ENCODE data around the gene HTR2A.

HTR2A gene

DNA sequence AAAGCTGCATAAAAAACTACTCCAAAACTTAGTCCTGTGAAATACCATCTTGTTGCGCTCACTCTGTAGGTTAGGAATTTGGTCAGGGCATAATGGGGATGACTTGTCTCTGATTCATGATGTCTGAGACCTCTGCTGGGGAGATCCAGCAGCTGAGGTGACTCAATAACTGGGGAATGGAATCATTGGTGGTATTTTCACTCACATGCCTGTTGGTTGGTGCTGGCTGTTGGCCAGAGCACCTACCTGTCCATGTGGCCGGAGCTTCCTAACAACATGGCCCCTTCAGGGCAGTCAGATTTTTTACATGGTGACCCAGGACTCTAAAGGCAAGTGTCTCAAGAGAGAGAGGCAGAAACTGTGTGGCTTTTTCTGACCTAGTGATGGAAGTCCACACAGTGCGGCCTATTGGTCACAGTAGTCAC lies 92.5 kb downstream of the HTR2A start:
- no peak for DNase-seq

DNA sequence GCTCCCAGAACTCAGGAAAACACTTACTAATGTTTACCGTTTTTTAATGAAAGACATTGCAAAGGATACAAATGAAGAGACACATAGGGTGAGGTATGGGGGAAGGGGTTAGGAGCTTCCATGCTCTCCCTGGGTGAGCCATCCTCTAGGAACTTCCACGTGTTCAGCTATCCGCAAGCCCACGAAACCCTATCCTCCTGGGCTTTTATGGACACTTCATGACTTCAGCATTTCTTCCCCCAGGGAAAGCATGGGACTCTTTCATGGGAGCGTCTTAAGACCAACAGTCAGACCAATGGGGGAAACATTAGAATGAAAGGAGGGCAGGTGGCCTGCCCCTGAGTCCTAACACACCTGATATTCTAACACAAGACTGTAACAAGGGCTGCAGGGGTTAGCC lies 93.3 kb downstream of the HTR2A start:
- DNase-seq: no peak

DNA sequence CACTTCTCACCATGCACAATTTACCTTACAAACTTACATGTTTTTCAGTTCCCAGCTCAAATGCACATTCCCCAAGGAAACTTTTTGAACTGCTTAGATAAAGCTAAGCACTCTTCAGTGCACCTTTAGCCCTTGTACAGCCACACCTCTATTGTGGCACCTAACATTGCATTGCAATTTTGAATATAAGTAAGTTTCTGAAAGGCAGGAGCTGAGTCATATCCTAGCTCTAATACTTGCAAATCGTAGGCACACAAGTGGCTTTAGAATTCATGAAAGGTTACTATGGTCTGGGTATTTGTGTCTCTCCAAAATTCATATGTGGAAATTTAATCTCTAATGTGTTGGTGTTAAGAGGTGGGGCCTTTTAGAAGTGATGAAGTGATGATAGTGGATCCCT lies 95.0 kb downstream of the HTR2A start:
- DNase-seq: no peak

DNA sequence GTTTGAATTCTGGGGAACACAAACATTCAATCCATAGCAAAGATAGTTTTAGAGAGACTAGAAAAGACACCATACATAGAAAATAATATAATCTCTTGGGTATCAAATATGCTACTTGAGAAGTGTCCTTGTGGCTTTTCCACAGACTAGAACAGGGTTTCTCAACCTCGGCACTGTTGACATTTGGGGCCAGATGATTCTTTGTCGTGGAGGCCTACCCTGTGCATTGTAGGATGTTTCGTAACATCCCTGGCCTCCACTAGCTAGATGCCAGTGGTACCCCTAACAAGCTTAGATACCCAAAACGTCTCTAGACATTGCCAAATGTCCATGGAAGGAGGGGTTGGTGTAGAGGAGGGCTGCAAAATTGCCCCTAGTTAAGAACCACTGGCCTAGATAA lies 97.7 kb downstream of the HTR2A start:
- DNase-seq: no peak

DNA sequence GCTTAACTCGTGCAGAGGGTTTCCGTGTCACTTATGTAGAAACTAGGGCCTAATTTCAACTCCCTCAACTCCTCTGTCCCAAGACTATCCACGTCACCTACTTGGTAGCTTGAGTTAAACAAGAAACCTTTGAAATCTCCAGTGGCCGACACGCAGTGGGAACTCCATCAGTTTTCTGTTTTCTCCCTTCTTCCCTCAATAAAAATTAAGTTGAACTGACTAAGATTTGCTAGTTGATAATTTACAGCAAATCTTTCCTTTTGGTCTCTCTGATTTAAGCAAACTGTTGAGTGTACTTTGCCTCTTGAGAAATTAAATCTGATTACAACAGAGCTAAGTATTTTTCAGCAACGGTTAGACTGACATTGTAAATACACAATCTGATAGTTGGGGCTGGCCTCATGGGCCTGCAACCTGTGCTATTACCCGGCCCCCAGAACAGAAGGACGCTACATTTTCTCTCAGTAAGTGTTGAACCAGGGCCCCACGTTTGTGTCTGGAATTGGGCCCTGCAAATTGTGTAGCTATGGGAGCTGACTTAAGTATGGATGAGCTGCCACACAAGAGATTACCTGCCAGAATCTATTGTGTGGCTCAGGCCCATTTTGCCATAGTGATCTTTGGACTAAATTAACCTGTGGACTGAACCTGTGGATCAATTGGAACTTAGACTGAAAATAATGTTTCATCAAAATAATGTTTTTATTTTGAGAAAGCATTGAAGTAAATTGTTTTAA lies 99.2 kb downstream of the HTR2A start:
- DNase-seq: no peak

DNA sequence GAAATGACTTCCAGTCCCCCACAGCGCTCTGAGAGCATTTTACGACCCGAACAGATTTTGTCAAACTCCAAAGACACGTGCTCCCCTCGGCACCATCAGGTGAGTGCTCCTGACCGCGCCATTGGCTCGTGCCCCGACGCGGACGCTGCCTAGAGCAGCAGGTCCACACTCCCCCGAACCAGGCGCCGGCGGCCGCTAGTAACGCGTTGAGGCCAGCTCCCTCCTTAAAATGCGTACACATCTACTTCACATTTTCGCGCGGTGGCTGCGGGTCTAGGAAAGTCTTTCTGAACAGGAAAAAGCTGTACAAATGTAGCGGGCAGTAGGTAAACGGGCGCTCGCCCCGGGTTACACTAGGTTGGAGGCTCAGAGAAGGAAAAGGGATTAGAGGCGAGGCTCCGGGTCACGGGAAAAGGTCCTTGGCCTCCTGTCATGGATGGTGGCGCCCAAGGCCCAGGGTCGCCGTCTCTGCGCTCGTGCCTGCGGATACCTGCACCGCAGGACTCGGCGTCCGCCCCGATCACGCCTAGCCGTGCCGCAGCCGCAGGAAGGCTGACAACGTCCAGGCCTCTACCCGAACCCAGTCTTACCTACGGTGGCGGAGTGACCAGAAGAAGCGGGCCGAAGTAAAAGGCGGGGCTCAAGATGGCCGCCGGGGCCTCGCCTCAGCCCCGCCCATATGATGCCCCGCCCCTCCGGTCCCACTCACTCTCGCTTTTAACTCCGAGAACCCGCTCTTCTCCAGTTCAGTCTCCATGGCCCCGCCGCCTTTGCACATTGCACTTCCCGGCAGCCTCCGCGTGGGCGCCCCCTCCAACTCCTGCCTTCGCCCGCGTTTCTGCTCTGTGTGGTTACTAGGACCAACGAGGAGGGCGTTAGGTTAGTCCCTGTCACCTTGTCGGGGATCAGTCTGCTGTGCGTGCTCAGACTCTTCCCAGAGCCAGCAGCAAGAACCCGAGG lies 100.1 kb downstream of the HTR2A start, which contains the start of gene ESD:
Gene ESD (minus strand): TSS at position 647 of the 960 bp plus-strand sequence. CDS start 5,748 bp downstream, outside the sequence.
- peak; percentile 27 for DNase-seq

DNA sequence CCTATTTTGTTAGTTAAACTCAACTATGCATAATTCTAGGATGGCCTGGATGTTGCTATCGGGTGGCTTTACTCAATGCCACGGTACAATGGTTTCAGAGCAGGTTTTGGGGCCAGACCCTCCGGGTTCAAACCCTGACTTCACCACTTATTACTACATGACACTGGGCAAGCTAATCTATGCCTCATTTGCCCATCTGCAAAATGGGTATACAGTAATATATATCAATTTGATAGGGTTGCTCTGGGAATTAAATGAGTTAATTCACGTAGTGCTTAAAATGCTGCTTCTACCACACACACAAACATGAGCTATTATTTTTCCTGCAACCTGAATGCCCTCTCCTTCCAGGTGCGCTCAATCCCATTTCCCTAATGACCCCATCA lies 100.7 kb downstream of the HTR2A start:
- DNase-seq: no peak

DNA sequence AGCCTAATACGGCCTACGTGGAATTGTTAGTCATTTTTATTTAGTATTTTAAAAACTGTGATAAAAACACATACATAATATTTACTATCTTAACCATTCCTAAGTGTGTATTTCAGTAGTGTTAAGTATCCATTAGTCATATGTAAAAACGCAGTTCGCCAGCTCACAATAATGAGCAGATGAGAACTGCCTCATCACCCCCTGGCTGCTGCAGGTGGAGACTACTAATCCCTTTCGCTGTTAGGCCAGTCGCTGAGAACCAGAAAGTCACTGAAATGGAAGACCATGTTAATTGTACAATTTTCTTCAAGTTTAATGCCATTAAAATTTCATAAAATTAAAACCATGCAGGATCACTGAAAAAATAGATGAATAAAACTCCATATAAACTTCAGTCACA lies 101.5 kb downstream of the HTR2A start:
- no peak for DNase-seq

DNA sequence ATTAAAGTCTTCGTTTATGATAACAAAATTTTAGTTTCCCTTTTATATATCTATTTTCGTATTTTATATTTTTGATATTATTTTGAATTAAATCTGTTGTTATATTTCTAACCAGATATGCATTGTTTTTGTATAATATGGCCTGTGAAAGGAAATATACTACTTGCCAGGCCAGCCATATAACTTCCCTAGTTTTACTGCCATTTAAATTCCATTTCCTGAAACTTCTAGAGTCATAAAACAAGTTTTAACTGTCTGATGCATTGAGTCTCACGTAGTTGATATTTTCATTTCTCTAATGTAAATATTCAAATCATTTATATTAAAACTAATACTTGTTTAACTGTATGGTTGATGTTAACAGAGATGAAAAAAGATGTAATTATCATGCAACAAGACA lies 113.3 kb downstream of the HTR2A start:
- no peak for DNase-seq

DNA sequence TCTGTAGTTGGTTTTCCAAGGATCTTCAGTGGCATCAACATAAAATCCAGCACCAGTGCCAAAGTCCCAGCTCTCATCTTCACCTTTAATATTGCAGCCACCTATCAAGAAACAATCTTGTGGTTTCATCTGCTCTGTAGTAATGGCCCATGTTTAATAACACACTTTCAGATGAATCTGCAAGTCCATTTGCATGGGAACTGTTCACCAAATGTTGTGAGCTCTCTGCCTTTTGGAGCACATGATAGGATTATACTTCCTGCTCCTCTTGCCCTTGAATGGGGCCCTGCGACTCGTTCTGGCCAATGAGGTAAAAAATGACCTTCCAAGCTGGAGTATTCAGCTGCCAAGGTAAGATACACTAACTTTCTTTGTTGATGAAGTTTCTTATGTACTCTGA lies 114.2 kb downstream of the HTR2A start:
- no peak for DNase-seq

DNA sequence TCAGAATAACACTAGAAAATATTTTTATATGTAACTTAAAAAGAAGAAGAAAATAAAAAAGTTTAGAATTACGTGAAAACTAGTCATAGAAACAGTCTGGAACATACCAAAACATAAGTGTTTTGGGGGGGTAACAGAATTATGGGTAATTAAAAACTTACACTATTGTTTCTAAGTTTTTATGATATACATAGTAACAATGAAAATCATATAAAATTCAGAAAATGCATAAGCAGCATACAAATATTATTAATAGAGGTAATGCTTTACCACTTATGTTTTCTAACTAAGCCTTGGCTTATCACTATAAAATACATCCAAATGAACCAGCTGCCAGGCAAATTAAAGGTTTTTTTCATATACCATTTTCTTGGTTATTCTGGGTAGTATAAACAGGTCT lies 114.8 kb downstream of the HTR2A start:
- DNase-seq: no peak
